HepG2 (cell line): ENCODE results near the gene RSAD2.
A peak's percentile ranks its signal among the peaks of the same experiment; 100 is the strongest.

Experiments
- ATF7-NPFF ChIP-seq: sonication (generic); formaldehyde crosslinking; IDR thresholded peaks from 2 replicates; pipeline ENCODE4 v1.8.1; 2023; ENCODE audit warnings: mild to moderate bottlenecking, low read depth, missing genetic modification reagents, moderate library complexity
- POLR2A ChIP-seq, 2 experiments: IDR thresholded peaks; 2 replicates each; pipeline ENCODE4 v1.6.1; 2011; ENCODE audit warnings: low read depth in 2 of 2, low read length in 2 of 2, mild to moderate bottlenecking in 1 of 2, moderate library complexity in 1 of 2; ENCODE audit not compliant: insufficient read depth in 1 of 2
- TAF1 ChIP-seq: sonication (generic); formaldehyde crosslinking; IDR thresholded peaks from 2 replicates; pipeline ENCODE4 v1.4.0; 2020; ENCODE audit warnings: missing genetic modification reagents
- ZNF225 ChIP-seq: sonication (generic); formaldehyde crosslinking; IDR thresholded peaks from 2 replicates; pipeline ENCODE4 v1.4.0; 2020; ENCODE audit warnings: mild to moderate bottlenecking, missing genetic modification reagents
- ZNF562 ChIP-seq: sonication (generic); formaldehyde crosslinking; IDR thresholded peaks from 2 replicates; pipeline ENCODE4 v1.8.0; 2022; ENCODE audit warnings: missing genetic modification reagents, borderline replicate concordance
- ZNF619 ChIP-seq: sonication (generic); formaldehyde crosslinking; IDR thresholded peaks from 2 replicates; pipeline ENCODE4 v1.4.0; 2020; ENCODE audit warnings: mild to moderate bottlenecking, missing genetic modification reagents
- TF ChIP-seq, protein P1 (sequence below): IDR thresholded peaks from 2 replicates; pipeline ENCODE4 v1.6.1; 2016; ENCODE audit warnings: low read depth
- TF ChIP-seq, protein P2 (sequence below): sonication (generic); formaldehyde crosslinking; IDR thresholded peaks from 2 replicates; pipeline ENCODE4 v1.8.0; 2022; ENCODE audit warnings: missing genetic modification reagents, mild to moderate bottlenecking, borderline replicate concordance
- TF ChIP-seq, protein P3 (sequence below): sonication (generic); formaldehyde crosslinking; IDR thresholded peaks from 2 replicates; pipeline ENCODE4 v1.5.0; 2020; ENCODE audit warnings: mild to moderate bottlenecking, missing genetic modification reagents, moderate library complexity
- TF ChIP-seq, protein P4 (sequence below): sonication (generic); formaldehyde crosslinking; IDR thresholded peaks from 2 replicates; pipeline ENCODE4 v1.4.0; 2020; ENCODE audit warnings: missing genetic modification reagents
- TF ChIP-seq, protein P5 (sequence below): sonication (generic); formaldehyde crosslinking; IDR thresholded peaks from 2 replicates; pipeline ENCODE4 v1.8.1; 2023; ENCODE audit warnings: mild to moderate bottlenecking, missing genetic modification reagents
- TF ChIP-seq, protein P6 (sequence below): sonication (generic); formaldehyde crosslinking; IDR thresholded peaks from 2 replicates; pipeline ENCODE4 v1.5.1; 2020; ENCODE audit warnings: mild to moderate bottlenecking, missing genetic modification reagents, moderate library complexity
- TF ChIP-seq, protein P7 (sequence below): sonication (generic); formaldehyde crosslinking; IDR thresholded peaks from 2 replicates; pipeline ENCODE4 v1.4.0; 2020; ENCODE audit warnings: missing genetic modification reagents

DNA sequence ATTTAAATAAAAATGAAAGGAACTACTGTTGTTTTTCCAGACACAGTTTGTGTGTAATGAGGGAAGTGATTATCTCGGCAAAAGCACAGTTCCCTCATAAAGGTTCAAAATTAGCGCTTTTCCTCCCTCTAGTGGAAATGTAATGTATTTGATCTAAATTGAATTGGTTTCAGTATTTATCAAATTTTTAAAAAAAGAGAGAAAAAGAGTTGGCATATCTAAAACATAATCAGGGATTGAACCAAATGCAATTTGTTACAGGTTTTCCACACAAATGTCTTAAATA, 49.3 kb upstream of the RSAD2 start:
- TF ChIP-seq ZNF562 (no peak), POLR2A (IDR thresholded peaks at IDR 0.05; ENCODE audit: insufficient read depth in 1 of 2, low read depth in 2 of 2, low read length in 2 of 2) (no peak), ZNF225 (CRISPR knock-in tag) (no peak), TAF1 (CRISPR knock-in tag) (no peak), ZNF619 (CRISPR knock-in tag) (no peak), ATF7-NPFF (CRISPR knock-in tag) (no peak)
- TF ChIP-seq, protein P1, sequence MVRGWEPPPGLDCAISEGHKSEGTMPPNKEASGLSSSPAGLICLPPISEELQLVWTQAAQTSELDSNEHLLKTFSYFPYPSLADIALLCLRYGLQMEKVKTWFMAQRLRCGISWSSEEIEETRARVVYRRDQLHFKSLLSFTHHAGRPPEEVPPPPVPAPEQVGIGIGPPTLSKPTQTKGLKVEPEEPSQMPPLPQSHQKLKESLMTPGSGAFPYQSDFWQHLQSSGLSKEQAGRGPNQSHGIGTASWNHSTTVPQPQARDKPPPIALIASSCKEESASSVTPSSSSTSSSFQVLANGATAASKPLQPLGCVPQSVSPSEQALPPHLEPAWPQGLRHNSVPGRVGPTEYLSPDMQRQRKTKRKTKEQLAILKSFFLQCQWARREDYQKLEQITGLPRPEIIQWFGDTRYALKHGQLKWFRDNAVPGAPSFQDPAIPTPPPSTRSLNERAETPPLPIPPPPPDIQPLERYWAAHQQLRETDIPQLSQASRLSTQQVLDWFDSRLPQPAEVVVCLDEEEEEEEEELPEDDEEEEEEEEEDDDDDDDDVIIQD (CRISPR knock-in tag) = no peak
- TF ChIP-seq, protein P2, sequence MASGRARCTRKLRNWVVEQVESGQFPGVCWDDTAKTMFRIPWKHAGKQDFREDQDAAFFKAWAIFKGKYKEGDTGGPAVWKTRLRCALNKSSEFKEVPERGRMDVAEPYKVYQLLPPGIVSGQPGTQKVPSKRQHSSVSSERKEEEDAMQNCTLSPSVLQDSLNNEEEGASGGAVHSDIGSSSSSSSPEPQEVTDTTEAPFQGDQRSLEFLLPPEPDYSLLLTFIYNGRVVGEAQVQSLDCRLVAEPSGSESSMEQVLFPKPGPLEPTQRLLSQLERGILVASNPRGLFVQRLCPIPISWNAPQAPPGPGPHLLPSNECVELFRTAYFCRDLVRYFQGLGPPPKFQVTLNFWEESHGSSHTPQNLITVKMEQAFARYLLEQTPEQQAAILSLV (CRISPR knock-in tag) = no peak
- TF ChIP-seq, protein P3, sequence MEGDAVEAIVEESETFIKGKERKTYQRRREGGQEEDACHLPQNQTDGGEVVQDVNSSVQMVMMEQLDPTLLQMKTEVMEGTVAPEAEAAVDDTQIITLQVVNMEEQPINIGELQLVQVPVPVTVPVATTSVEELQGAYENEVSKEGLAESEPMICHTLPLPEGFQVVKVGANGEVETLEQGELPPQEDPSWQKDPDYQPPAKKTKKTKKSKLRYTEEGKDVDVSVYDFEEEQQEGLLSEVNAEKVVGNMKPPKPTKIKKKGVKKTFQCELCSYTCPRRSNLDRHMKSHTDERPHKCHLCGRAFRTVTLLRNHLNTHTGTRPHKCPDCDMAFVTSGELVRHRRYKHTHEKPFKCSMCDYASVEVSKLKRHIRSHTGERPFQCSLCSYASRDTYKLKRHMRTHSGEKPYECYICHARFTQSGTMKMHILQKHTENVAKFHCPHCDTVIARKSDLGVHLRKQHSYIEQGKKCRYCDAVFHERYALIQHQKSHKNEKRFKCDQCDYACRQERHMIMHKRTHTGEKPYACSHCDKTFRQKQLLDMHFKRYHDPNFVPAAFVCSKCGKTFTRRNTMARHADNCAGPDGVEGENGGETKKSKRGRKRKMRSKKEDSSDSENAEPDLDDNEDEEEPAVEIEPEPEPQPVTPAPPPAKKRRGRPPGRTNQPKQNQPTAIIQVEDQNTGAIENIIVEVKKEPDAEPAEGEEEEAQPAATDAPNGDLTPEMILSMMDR (CRISPR knock-in tag) = 0 out of 2 replicates have a peak, but pooled peaks have one; percentile 17
- TF ChIP-seq, protein P4, sequence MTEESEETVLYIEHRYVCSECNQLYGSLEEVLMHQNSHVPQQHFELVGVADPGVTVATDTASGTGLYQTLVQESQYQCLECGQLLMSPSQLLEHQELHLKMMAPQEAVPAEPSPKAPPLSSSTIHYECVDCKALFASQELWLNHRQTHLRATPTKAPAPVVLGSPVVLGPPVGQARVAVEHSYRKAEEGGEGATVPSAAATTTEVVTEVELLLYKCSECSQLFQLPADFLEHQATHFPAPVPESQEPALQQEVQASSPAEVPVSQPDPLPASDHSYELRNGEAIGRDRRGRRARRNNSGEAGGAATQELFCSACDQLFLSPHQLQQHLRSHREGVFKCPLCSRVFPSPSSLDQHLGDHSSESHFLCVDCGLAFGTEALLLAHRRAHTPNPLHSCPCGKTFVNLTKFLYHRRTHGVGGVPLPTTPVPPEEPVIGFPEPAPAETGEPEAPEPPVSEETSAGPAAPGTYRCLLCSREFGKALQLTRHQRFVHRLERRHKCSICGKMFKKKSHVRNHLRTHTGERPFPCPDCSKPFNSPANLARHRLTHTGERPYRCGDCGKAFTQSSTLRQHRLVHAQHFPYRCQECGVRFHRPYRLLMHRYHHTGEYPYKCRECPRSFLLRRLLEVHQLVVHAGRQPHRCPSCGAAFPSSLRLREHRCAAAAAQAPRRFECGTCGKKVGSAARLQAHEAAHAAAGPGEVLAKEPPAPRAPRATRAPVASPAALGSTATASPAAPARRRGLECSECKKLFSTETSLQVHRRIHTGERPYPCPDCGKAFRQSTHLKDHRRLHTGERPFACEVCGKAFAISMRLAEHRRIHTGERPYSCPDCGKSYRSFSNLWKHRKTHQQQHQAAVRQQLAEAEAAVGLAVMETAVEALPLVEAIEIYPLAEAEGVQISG (CRISPR knock-in tag) = no peak
- TF ChIP-seq, protein P5, sequence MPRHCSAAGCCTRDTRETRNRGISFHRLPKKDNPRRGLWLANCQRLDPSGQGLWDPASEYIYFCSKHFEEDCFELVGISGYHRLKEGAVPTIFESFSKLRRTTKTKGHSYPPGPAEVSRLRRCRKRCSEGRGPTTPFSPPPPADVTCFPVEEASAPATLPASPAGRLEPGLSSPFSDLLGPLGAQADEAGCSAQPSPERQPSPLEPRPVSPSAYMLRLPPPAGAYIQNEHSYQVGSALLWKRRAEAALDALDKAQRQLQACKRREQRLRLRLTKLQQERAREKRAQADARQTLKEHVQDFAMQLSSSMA = no peak
- TF ChIP-seq, protein P6, sequence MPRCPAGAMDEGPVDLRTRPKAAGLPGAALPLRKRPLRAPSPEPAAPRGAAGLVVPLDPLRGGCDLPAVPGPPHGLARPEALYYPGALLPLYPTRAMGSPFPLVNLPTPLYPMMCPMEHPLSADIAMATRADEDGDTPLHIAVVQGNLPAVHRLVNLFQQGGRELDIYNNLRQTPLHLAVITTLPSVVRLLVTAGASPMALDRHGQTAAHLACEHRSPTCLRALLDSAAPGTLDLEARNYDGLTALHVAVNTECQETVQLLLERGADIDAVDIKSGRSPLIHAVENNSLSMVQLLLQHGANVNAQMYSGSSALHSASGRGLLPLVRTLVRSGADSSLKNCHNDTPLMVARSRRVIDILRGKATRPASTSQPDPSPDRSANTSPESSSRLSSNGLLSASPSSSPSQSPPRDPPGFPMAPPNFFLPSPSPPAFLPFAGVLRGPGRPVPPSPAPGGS (CRISPR knock-in tag) = no peak
- TF ChIP-seq, protein P7, sequence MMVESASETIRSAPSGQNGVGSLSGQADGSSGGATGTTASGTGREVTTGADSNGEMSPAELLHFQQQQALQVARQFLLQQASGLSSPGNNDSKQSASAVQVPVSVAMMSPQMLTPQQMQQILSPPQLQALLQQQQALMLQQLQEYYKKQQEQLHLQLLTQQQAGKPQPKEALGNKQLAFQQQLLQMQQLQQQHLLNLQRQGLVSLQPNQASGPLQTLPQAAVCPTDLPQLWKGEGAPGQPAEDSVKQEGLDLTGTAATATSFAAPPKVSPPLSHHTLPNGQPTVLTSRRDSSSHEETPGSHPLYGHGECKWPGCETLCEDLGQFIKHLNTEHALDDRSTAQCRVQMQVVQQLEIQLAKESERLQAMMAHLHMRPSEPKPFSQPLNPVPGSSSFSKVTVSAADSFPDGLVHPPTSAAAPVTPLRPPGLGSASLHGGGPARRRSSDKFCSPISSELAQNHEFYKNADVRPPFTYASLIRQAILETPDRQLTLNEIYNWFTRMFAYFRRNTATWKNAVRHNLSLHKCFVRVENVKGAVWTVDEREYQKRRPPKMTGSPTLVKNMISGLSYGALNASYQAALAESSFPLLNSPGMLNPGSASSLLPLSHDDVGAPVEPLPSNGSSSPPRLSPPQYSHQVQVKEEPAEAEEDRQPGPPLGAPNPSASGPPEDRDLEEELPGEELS (CRISPR knock-in tag) = no peak
